ENCODE measurements around the gene CAPS2.

- TF ChIP-seq EP300 (IDR thresholded peaks at IDR 0.05) (no peak), CTCF (IDR thresholded peaks at IDR 0.05) (no peak), POLR2A (IDR thresholded peaks at IDR 0.05) (no peak)
Measured at GRCh38 chr12:75245108-75245507, 85.0 kb downstream of the CAPS2 start.
